HG03097 (cell line): ENCODE data around the gene C16orf90.
"Not testable (repeated sequence)": the region's sequence is repeated elsewhere in the genome, so short reads cannot be mapped to it uniquely, and the experiment has no call there.

Experiments
- ATAC-seq: cut with Tn5 transposase; IDR thresholded peaks from one replicate; pipeline ENCODE4 v1.9.1; 2021; ENCODE audit not compliant: unreplicated experiment, low FRiP score

The C16orf90 gene, protein sequence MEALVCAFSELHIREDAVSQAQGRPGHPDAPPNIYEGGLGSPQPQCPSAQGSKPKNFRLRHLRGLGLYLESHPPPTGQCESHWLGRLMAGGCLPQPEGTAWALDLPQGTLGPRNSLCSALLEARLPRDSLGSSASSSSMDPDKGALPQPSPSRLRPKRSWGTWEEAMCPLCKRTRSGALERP

GRCh38 chr16:3495176-3495575 is at the start of gene C16orf90:
C16orf90 (minus strand) TSS chr16:3495489; CDS start chr16:3495421, 68 bp downstream.
- no peak for ATAC-seq

DNA sequence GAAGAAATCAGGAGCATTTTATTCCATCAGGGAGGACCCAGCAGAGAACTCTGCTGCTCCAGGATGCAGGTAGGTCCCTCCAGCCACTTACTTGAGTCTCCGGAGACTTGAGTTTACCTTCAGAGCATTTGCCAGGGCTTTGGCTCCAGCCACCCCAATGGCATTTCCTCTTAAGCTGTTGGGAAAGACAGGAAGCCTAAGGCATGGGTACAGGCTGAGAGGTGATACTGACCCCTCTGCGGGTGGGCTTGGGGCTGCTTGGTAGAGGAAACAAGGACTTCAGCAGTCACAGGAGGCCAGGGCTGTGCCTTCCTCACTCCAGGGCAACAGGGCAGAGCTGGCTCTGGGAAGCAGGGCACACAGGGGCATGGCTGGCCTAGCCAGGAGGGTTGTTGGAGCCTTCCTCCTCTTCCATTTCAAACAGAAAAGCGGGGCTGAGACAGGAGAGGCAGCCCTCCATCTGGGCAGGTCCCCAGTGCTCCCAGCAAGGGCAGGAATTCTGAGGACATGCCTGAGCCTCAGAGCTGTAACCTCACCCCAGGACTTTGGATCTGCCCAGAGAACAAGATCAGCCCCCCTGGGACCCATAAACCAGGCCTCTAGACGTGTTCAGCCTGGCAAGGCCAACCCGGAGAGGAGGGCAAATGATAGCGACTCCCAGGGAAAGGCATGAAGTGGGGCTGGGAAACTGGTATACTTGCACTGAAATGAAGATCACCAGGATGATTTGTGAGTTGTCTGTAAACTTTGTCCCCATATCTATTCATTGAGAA is 47.5 kb upstream of the C16orf90 start:
- no peak for ATAC-seq

- ATAC-seq, result no peak
These were observed 46.4 kb upstream of the C16orf90 start for GRCh38 chr16:3541527-3542155.

DNA sequence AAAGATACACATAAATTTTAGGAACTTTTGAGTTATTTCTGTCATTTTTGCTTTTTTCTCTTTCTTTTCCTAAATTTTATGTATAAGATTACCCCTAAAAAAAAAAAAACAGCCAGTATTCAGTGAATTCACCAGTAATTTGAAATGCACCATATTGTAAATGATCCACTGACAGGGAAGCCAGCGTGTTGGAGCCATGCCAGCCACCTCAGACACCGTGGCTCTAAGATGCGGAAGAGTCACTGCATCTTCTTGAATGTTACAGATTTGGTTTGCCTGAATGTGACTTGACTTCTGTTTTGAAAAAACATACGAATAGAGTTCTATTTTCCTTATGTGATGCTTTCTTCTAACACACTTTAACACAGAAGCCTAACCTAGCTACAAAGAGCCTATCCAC is 42.9 kb upstream of the C16orf90 start:
- ATAC-seq, result no peak

DNA sequence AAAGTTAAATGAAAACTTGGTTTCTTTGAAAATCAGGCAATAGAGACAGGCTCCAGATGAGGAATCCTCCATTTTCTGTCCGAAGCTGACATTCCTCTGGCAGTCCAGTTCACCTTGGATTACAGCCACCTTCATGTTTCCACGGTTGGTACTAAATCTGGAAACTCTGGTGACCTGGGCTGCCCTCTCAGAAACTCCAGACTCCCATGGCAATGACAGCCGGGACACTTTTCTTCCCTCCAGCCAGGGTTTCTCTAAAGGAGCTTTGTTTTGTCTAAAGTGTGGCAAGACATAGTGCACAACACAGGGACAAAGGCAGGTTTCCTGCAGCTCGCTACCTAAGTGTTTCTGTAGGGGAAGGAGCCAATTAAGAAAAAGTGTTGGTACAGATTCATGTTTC is 41.6 kb upstream of the C16orf90 start:
- no peak for ATAC-seq

- no peak for ATAC-seq
These were observed 41.0 kb upstream of the C16orf90 start for GRCh38 chr16:3536271-3536731.

DNA sequence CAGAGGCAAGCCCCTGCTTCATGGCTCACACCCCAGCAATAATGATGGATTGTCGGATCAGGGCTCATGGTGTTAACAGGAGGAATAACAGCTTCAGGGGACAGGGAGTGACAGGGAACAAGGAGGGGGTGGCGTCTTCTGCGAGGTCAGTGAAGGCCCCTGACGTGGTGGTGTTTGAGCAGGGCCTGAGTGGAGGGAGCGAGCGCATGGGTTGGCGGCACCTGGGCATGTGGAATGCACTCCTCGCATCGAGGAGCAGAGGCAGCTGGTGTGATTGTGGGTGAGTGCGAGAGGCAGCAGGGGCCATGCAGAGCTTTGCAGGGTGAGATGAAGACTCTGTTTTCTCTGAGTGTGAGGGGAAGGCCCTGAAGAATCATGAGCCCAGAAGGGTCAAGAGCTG is 38.8 kb upstream of the C16orf90 start:
- ATAC-seq, result no peak

- ATAC-seq, result no peak
These were observed 37.5 kb upstream of the C16orf90 start for GRCh38 chr16:3532741-3533140.

- ATAC-seq, result no peak
These were observed 35.2 kb upstream of the C16orf90 start for GRCh38 chr16:3530371-3530914.

DNA sequence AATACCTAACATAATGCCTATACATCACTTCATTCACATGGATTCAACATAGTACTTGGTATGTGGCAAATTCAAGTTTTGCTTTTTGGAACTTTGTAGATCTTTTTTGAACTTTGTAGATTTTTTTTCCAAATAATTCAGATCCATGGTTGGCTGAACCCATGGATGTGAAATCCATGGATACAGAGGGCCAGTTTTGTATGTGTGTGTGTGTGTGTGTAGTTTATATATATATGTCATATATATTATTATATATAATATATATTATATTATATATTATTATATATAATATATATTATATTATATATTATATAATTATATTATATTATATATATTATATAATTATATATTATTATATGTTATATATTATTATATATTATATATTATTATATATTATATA is 33.9 kb upstream of the C16orf90 start:
- no peak for ATAC-seq

GRCh38 chr16:3528406-3528805 is 33.1 kb upstream of the C16orf90 start:
- no peak for ATAC-seq

GRCh38 chr16:3527216-3527829 is 32.0 kb upstream of the C16orf90 start:
- ATAC-seq, result not testable (repeated sequence)

DNA sequence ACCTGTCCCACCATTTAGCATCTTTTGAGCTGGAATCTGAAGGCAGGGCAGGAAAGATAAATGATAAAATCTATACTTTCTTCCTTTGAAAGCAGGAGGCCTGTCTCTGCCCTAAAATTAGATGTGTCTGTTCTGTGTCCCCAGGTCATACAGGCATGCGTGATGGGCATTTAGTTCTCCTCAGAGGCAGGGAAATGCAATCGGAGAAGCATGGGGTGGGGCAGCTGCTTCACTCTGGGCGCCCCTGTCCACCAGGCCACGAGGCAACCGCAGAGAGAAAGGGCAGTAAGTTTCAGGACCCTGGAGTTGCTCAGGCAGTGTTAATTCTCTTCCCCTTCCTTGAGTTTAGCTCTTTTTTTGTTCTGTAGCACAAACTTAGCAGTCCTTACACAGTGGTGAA is 30.7 kb upstream of the C16orf90 start:
- ATAC-seq, result no peak

DNA sequence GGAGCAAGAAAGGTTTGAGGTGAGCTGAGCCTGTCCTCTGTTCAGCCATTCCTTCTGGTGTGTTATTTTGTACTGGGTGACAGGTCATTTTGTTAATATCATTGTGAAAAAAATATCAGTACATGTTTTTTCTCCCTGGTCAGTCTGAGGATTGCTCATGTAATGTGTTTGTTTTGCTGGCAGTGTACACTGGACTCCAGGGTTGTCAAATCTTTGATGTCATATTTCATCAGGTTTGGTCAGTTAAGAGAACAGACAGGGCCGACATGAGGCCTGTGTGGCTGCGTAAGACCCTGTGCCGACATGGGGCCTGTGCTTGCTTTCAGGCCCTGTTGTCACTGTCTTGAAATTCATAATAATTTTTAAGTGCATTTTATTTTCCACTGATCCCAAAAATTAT is 28.0 kb upstream of the C16orf90 start:
- ATAC-seq, result no peak

GRCh38 chr16:3520841-3521240 is 25.6 kb upstream of the C16orf90 start:
- ATAC-seq, result no peak

GRCh38 chr16:3520413-3520812 is 25.1 kb upstream of the C16orf90 start:
- ATAC-seq, result no peak

DNA sequence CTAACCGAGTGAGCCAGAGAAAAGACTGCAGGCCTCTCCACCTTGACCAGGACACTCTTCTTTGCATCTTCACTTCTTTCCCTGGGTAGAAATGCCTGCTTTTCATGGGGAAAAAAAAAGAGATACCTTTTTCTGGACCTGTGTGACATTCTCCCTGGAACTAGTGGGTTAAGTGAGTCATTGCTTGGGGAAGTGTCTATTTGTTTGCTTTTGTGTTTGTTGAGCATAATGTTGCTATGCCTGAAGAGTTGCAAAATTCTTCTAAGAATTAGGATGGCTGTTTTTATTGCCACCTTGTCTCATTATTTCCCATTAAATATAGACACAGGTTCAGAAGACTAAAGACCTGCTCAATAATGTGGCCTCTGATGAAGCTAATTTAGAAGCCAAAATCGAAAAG is 24.3 kb upstream of the C16orf90 start:
- no peak for ATAC-seq

- ATAC-seq, result no peak
These were observed 23.7 kb upstream of the C16orf90 start for GRCh38 chr16:3518986-3519348.

GRCh38 chr16:3518292-3518985 is 23.1 kb upstream of the C16orf90 start:
- ATAC-seq, result no peak

DNA sequence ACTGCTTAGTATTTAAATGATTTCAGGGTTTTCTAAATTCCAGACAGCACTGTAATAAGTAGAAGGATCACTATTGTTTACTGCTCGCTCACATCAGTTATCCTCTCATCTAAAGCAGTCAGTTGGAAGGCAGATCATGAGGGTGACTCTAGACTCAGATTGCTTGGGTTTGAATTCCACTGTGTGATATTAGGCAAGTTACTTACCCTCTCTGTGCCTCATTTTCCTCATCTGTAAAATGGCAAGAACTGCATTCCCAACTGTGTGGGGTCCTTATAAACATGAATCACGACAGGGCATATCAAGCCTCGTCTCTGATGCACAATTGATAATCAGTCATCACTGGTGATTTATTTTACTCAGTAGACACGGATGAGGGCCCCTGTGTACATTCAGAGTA is 20.6 kb upstream of the C16orf90 start:
- ATAC-seq, result no peak

GRCh38 chr16:3514621-3515020 is 19.3 kb upstream of the C16orf90 start:
- no peak for ATAC-seq
